Measurements from ENCODE around the gene ATG4B. TPM values are rescaled to one million over a fixed set of nuclear protein-coding genes. Genes with fewer than 3 reads are reported as not detected.

ATG4B gene
- total and polyA plus RNA-seq, 9 of the 15 experiments (the other 6 are each of a cell fraction or from before 2014, with no cell fraction given) = 5.9 to 58.8 (median 35.6) TPM

GRCh38 chr2:241654551-241654950 is 17.1 kb downstream of the ATG4B start:
- intact Hi-C loops (cut with micrococcal nuclease) = no loop called here
- no peaks in the 10 kb centered on the region for H3K9me3 ChIP-seq (replicated peaks; ENCODE audit: control insufficient read depth, insufficient read depth, low read depth, low read length)
- H2AFZ ChIP-seq (ENCODE audit: low read depth, low read length) = no peak overlapping the region
- H3K79me2 ChIP-seq (ENCODE audit: control insufficient read depth, insufficient read depth, low read length) = no peaks in the 10 kb centered on the region; the same call in 2 of the 3 replicates
- POLR2A ChIA-PET = no interaction called here
- in situ Hi-C loops (cut with MboI) = no loop called here
- CTCF ChIA-PET (ENCODE audit: low intra/inter-chr PET ratio) = no interaction called here
- no peaks in the 10 kb centered on the region for H4K20me1 ChIP-seq (replicated peaks; ENCODE audit: control insufficient read depth, insufficient read depth, low read length)
- H3K9ac ChIP-seq (ENCODE audit: insufficient read depth in 1 of 2, low read depth in 2 of 2, low read length in 2 of 2) = peak overlapping the region in 1 of 2 experiments; percentile 13; a peak in 1 of 4 replicates
- FAIRE-seq (no peak), ATAC-seq (no peak), DNase-seq (ENCODE audit: extremely low read depth in 1 of 4, low spot score in 3 of 4) (no peak)
- H3K9me1 ChIP-seq (ENCODE audit: control insufficient read depth, insufficient read depth, low read length) = no peaks in the 10 kb centered on the region
- peaks cover 59% of the 10 kb centered on the region; the same call in 2 of the 3 replicates for H3K36me3 ChIP-seq (ENCODE audit: control insufficient read depth, insufficient read depth, low read length)
- TF ChIP-seq RNF2 (IDR thresholded peaks at IDR 0.05) (no peak), ZNF766 (CRISPR knock-in tag; conservative IDR thresholded peaks at IDR 0.05) (no peak), CBX5 (IDR thresholded peaks at IDR 0.05; ENCODE audit: borderline replicate concordance, low read depth) (no peak), HDAC6 (IDR thresholded peaks at IDR 0.05; ENCODE audit: low read depth, low read length) (no peak)
- no peak overlapping the region for H3K4me3 ChIP-seq
- 90% methylated on average over 10 of the region's 12 CpGs for WGBS (ENCODE audit: insufficient coverage, low coverage, missing lambda C conversion rate)
- H3K4me2 ChIP-seq (ENCODE audit: insufficient read depth, low read length) = no peak overlapping the region
- peaks cover 0 to 3% of the 10 kb centered on the region in 2 experiments; a peak in 2 of 5 replicates for H3K4me1 ChIP-seq (replicated peaks in 1 of 2; ENCODE audit: control insufficient read depth in 2 of 2, insufficient read depth in 2 of 2, low read length in 2 of 2)
- H3K27ac ChIP-seq (ENCODE audit: extremely low read depth, low read depth, low read length) = no peak overlapping the region
- no TSS peak for BruUV-seq (replicated peaks)
- H3K27me3 ChIP-seq (ENCODE audit: control insufficient read depth in 2 of 2, insufficient read depth in 2 of 2, low read length in 2 of 2) = no peaks in the 10 kb centered on the region

DNA sequence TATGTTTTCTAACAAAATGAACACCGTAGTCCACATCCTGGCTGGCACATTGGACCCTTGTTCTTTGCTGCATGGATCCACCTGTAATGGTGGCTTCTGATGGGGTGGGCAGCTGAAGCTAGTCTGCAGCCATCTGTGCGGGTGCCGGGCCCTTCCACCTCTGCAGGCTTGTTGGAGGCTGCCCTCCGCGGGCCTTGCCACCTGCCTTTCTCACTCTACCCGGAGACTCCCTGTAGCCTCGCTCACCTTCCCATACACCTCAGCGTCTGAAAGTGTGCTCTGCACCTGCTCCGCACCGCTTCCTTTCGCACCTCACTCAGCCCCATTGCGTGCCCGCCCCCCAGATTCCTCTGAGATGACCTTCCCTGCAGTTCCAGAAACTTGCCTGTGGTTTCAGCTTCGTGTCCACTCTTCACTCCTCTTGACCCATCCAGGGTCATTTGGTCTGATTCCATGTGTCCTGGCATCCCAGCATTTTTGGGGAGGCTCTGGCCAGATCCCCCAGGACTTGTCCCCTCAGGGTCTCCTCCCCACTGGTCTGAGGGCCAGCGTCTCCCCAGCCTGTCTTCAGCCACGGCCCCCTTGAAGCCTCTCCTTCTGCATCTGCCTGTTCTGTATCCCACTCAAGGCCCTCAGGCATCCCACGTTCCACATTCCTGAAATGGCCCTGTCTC is 18.2 kb downstream of the ATG4B start:
- no peaks in the 10 kb centered on the region for H3K9me1 ChIP-seq (ENCODE audit: control insufficient read depth, insufficient read depth, low read length)
- H4K20me1 ChIP-seq (replicated peaks; ENCODE audit: control insufficient read depth, insufficient read depth, low read length) = no peaks in the 10 kb centered on the region
- H3K4me1 ChIP-seq (replicated peaks in 1 of 2; ENCODE audit: control insufficient read depth in 2 of 2, insufficient read depth in 2 of 2, low read length in 2 of 2) = peaks cover 0 to 3% of the 10 kb centered on the region in 2 experiments; a peak in 2 of 5 replicates
- intact Hi-C loops (cut with micrococcal nuclease) = no loop called here
- TF ChIP-seq RBM15 (IDR thresholded peaks at IDR 0.05; ENCODE audit: insufficient read depth, low read length) (no peak), MAZ (CRISPR knock-in tag; conservative IDR thresholded peaks at IDR 0.05 in 1 of 2, IDR thresholded peaks at IDR 0.05 in 1 of 2) (no peak)
- no peaks in the 10 kb centered on the region for H3K9me3 ChIP-seq (replicated peaks; ENCODE audit: control insufficient read depth, insufficient read depth, low read depth, low read length)
- H3K79me2 ChIP-seq (ENCODE audit: control insufficient read depth, insufficient read depth, low read length) = no peaks in the 10 kb centered on the region
- no peak overlapping the region for H3K9ac ChIP-seq (ENCODE audit: insufficient read depth in 1 of 2, low read depth in 2 of 2, low read length in 2 of 2)
- no peak overlapping the region for H2AFZ ChIP-seq (ENCODE audit: low read depth, low read length)
- no peak overlapping the region for H3K27ac ChIP-seq (ENCODE audit: extremely low read depth, low read depth, low read length)
- ATAC-seq (no peak), FAIRE-seq (no peak), DNase-seq (ENCODE audit: extremely low read depth in 1 of 4, low spot score in 3 of 4) (no peak)
- peaks cover 66% of the 10 kb centered on the region; the same call in 2 of the 3 replicates for H3K36me3 ChIP-seq (ENCODE audit: control insufficient read depth, insufficient read depth, low read length)
- 92% methylated on average over 13 of the region's 17 CpGs for WGBS (ENCODE audit: insufficient coverage, low coverage, missing lambda C conversion rate)
- no TSS peak for BruUV-seq (replicated peaks)
- no peaks in the 10 kb centered on the region for H3K27me3 ChIP-seq (ENCODE audit: control insufficient read depth in 2 of 2, insufficient read depth in 2 of 2, low read length in 2 of 2)
- in situ Hi-C loops (cut with MboI) = no loop called here
- POLR2A ChIA-PET = no interaction called here
- no peak overlapping the region for H3K4me2 ChIP-seq (ENCODE audit: insufficient read depth, low read length)
- CTCF ChIA-PET (ENCODE audit: low intra/inter-chr PET ratio) = no interaction called here
- no peak overlapping the region for H3K4me3 ChIP-seq
